Measurements from ENCODE around the gene TPPP2.

DNA sequence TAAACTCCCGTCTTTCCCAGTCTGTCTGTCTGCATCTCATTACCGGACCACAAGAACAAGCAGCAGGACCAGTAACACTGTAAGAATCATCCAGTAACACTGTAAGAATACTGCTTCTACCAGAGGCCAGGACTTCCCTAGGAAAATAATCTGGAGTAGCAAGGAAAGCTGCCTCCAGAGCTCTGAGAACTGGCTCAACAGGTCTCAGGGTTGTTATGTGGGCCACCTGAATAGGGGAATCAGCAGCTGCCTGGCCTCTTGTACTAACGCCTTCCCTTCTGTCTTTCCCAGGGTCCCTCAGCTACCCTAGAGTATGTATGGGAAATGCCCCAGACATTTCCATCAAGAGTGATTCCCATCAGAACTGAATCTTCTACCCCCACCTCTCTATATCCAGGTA, 31.9 kb upstream of the TPPP2 start:
- TF ChIP-seq, protein P1, sequence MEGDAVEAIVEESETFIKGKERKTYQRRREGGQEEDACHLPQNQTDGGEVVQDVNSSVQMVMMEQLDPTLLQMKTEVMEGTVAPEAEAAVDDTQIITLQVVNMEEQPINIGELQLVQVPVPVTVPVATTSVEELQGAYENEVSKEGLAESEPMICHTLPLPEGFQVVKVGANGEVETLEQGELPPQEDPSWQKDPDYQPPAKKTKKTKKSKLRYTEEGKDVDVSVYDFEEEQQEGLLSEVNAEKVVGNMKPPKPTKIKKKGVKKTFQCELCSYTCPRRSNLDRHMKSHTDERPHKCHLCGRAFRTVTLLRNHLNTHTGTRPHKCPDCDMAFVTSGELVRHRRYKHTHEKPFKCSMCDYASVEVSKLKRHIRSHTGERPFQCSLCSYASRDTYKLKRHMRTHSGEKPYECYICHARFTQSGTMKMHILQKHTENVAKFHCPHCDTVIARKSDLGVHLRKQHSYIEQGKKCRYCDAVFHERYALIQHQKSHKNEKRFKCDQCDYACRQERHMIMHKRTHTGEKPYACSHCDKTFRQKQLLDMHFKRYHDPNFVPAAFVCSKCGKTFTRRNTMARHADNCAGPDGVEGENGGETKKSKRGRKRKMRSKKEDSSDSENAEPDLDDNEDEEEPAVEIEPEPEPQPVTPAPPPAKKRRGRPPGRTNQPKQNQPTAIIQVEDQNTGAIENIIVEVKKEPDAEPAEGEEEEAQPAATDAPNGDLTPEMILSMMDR (IDR thresholded peaks at IDR 0.05; ENCODE audit: low read length) = no peak
- no peak for TF ChIP-seq EZH2 (IDR thresholded peaks at IDR 0.05; ENCODE audit: borderline replicate concordance, low read length)

Measured in OCI-LY1 (cell line).